ENCODE measurements around the gene OR4K17.
"Not testable (repeated sequence)": the region's sequence is repeated elsewhere in the genome, so short reads cannot be mapped to it uniquely, and the experiment has no call there.

OR4K17 gene

DNA sequence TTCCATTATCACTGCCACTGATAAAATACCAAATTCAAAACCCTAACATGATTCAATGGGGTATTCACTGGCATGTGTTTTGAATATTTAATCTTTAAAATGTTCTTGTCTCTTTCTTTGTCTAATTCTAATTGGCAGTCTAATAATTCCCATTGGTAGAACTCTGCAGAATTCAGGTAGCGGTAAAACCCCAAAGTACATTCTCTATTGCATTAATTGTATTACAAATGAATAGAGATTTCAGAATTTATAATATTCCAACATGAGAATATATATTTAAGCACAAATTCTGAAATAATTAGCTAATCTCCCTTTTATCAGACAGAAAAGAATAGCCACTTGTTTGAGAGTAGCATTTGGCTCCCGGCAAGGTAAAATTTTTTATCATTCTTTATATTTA lies 28.0 kb downstream of the OR4K17 start, which contains the start of gene OR4N5:
Gene OR4N5 (plus strand): TSS at position 301 of the 400 bp plus-strand sequence. CDS start 4,916 bp downstream, outside the sequence.
- no peak within 1 kb of the TSS for H3K4me3 ChIP-seq (ENCODE audit: low read depth, low read length)
- in situ Hi-C loops (cut with HindIII; ENCODE audit: low sequenced_read_pairs) = no loop called here
- TF ChIP-seq, protein P1, sequence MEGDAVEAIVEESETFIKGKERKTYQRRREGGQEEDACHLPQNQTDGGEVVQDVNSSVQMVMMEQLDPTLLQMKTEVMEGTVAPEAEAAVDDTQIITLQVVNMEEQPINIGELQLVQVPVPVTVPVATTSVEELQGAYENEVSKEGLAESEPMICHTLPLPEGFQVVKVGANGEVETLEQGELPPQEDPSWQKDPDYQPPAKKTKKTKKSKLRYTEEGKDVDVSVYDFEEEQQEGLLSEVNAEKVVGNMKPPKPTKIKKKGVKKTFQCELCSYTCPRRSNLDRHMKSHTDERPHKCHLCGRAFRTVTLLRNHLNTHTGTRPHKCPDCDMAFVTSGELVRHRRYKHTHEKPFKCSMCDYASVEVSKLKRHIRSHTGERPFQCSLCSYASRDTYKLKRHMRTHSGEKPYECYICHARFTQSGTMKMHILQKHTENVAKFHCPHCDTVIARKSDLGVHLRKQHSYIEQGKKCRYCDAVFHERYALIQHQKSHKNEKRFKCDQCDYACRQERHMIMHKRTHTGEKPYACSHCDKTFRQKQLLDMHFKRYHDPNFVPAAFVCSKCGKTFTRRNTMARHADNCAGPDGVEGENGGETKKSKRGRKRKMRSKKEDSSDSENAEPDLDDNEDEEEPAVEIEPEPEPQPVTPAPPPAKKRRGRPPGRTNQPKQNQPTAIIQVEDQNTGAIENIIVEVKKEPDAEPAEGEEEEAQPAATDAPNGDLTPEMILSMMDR (IDR thresholded peaks at IDR 0.05; ENCODE audit: low read depth, low read length) = no peak
- DNase-seq (ENCODE audit: low read depth, low spot score) = no peak

DNA sequence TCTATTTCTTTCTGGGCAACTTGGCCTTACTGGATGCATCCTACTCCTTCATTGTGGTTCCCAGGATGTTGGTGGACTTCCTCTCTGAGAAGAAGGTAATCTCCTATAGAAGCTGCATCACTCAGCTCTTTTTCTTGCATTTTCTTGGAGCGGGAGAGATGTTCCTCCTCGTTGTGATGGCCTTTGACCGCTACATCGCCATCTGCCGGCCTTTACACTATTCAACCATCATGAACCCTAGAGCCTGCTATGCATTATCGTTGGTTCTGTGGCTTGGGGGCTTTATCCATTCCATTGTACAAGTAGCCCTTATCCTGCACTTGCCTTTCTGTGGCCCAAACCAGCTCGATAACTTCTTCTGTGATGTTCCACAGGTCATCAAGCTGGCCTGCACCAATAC lies 33.4 kb downstream of the OR4K17 start:
- in situ Hi-C loops (cut with HindIII; ENCODE audit: low sequenced_read_pairs) = no loop called here
- H3K4me3 ChIP-seq (ENCODE audit: low read depth, low read length) = no peak overlapping the region
- TF ChIP-seq, protein P1 (IDR thresholded peaks at IDR 0.05; ENCODE audit: low read depth, low read length) = no peak

DNA sequence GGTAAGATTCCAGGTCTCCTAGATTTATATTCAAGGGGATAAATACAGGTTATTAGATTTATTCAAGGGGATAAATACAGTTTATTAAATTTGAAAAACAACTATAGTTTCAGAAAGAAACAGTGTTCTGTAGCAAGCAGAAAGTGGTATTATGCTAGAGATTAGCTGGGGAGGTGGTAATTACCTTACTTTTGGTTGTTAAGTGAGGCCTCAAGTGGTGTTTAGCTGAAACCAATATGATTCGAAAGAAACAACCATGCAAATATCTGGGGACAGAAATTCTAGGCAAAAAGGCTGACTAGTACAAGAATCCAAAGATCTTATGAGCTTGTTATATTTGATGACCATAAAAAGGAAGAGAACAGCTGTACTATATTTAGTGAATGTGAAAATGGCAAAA lies 34.3 kb downstream of the OR4K17 start:
- no peak overlapping the region for H3K4me3 ChIP-seq (ENCODE audit: low read depth, low read length)
- no peak for DNase-seq (ENCODE audit: low read depth, low spot score)
- TF ChIP-seq, protein P1 (IDR thresholded peaks at IDR 0.05; ENCODE audit: low read depth, low read length) = no peak
- in situ Hi-C loops (cut with HindIII; ENCODE audit: low sequenced_read_pairs) = no loop called here

More for the DNA sequence above, 33.4 kb downstream of the OR4K17 start:
- DNase-seq (ENCODE audit: low read depth, low spot score) = no peak

GRCh38 chr14:20164462-20164861 lies 53.9 kb downstream of the OR4K17 start:
- TF ChIP-seq, protein P1 (IDR thresholded peaks at IDR 0.05; ENCODE audit: low read depth, low read length) = no peak
- in situ Hi-C loops (cut with HindIII; ENCODE audit: low sequenced_read_pairs) = no loop called here
- DNase-seq (ENCODE audit: low read depth, low spot score) = no peak
- no peak overlapping the region for H3K4me3 ChIP-seq (ENCODE audit: low read depth, low read length)

DNA sequence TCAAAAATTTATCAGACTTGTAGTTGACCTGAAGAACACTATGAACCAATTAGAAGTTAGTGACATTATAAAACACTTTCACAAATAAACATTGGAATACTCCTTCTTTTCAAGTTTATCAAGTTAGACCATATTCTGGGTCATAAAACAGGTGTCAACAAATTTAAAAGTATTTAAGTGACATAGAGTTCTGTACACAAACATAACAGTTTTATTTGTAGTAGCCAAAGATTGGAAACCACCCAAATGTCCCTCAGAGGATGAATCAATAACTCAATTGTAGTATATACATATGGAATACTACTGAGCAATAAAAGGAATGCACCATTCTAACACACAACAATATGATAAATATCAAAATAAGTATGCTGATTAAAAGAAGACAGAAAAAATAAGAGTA lies 56.6 kb downstream of the OR4K17 start:
- DNase-seq (ENCODE audit: low read depth, low spot score) = no peak
- TF ChIP-seq, protein P1 (IDR thresholded peaks at IDR 0.05; ENCODE audit: low read depth, low read length) = no peak
- in situ Hi-C loops (cut with HindIII; ENCODE audit: low sequenced_read_pairs) = no loop called here
- H3K4me3 ChIP-seq (ENCODE audit: low read depth, low read length) = no peak overlapping the region

DNA sequence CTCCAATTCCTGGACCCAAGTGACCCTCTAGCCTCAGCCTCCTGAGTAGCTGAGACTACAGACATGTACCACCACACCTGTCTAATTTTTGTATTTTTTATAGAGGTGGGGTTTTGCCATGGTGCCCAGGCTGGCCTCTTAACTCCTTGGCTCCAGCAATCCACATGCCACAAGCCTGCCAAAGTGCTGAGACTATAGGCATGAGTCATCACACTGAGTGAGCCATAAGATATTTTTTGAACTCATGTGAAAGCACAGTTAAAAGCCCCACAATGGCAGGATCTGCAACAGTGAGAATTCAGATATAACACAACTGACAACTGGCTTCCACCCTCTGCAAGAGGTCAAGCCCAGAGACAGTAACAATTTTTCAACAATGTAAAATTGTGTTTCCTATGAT lies 59.3 kb downstream of the OR4K17 start:
- DNase-seq (ENCODE audit: low read depth, low spot score); H3K4me3 ChIP-seq (ENCODE audit: low read depth, low read length); in situ Hi-C loops (cut with HindIII; ENCODE audit: low sequenced_read_pairs): not testable (repeated sequence)

All from astrocyte of the spinal cord (primary cell).